KMS-11 (cell line): ENCODE results near the gene CELF2.

Source experiments
- H2AFZ ChIP-seq: fragments of 200-600 bp; sonication (generic); 2 replicates; pipeline ENCODE4 v1.6.1; 2016; ENCODE audit warnings: antibody characterized with exemption, mixed run types, low read depth
- H3K27ac ChIP-seq: fragments of 200-600 bp; sonication (generic); 2 replicates; pipeline ENCODE4 v1.6.1; 2016; ENCODE audit warnings: mild to moderate bottlenecking, mixed run types
- H3K27me3 ChIP-seq: fragments of 200-600 bp; sonication (generic); 2 replicates; pipeline ENCODE4 v1.6.1; 2017; ENCODE audit warnings: mild to moderate bottlenecking, low read depth, mixed run types, moderate library complexity; ENCODE audit not compliant: insufficient read depth
- H3K36me3 ChIP-seq: fragments of 200-600 bp; sonication (generic); 2 replicates; pipeline ENCODE4 v1.6.1; 2017; ENCODE audit warnings: mild to moderate bottlenecking, mixed run types; ENCODE audit not compliant: insufficient read depth
- H3K4me1 ChIP-seq: fragments of 200-600 bp; sonication (generic); 2 replicates; pipeline ENCODE4 v1.6.1; 2016; ENCODE audit warnings: mild to moderate bottlenecking, low read depth, mixed run types; ENCODE audit not compliant: poor library complexity, severe bottlenecking
- H3K4me2 ChIP-seq: fragments of 200-600 bp; sonication (generic); 2 replicates; pipeline ENCODE4 v1.7.0; 2016; ENCODE audit warnings: mild to moderate bottlenecking, mixed run types
- H3K4me3 ChIP-seq: fragments of 200-600 bp; sonication (generic); IDR thresholded peaks from 2 replicates; pipeline ENCODE4 v1.6.1; 2017; ENCODE audit warnings: low read depth, low read length, mixed read lengths; ENCODE audit not compliant: insufficient read depth
- H3K79me2 ChIP-seq: fragments of 200-600 bp; sonication (generic); 2 replicates; pipeline ENCODE4 v1.6.1; 2016; ENCODE audit warnings: low read depth, mixed run types; ENCODE audit not compliant: insufficient read depth
- H3K9ac ChIP-seq: fragments of 200-600 bp; sonication (generic); 2 replicates; pipeline ENCODE4 v1.6.1; 2016; ENCODE audit warnings: mild to moderate bottlenecking, mixed run types
- H4K20me1 ChIP-seq: fragments of 200-600 bp; sonication (generic); 2 replicates; pipeline ENCODE4 v1.6.1; 2016; ENCODE audit warnings: mild to moderate bottlenecking, mixed run types; ENCODE audit not compliant: insufficient read depth
- TF ChIP-seq, protein P1 (sequence below): fragments of 200-600 bp; sonication (generic); conservative IDR thresholded peaks from 2 replicates; pipeline ENCODE4 v1.6.1; 2017; ENCODE audit warnings: low read depth, mild to moderate bottlenecking, antibody characterized with exemption, low read length, moderate library complexity, mixed read lengths

The CELF2 gene

GRCh38 chr10:11159543-11160215 is 142.0 kb downstream of the CELF2 start:
- Histone ChIP-seq H3K4me3 (no peak overlapping the region), H3K79me2 (no peaks in the 10 kb centered on the region; the same call in 1 of the 2 replicates), H3K27ac (no peak overlapping the region), H3K4me2 (no peak overlapping the region), H3K36me3 (no peaks in the 10 kb centered on the region), H3K27me3 (no peaks in the 10 kb centered on the region), H3K9ac (no peak overlapping the region), H4K20me1 (no peaks in the 10 kb centered on the region), H2AFZ (no peak overlapping the region), H3K4me1 (peaks cover 30% of the 10 kb centered on the region)
- TF ChIP-seq, protein P1, sequence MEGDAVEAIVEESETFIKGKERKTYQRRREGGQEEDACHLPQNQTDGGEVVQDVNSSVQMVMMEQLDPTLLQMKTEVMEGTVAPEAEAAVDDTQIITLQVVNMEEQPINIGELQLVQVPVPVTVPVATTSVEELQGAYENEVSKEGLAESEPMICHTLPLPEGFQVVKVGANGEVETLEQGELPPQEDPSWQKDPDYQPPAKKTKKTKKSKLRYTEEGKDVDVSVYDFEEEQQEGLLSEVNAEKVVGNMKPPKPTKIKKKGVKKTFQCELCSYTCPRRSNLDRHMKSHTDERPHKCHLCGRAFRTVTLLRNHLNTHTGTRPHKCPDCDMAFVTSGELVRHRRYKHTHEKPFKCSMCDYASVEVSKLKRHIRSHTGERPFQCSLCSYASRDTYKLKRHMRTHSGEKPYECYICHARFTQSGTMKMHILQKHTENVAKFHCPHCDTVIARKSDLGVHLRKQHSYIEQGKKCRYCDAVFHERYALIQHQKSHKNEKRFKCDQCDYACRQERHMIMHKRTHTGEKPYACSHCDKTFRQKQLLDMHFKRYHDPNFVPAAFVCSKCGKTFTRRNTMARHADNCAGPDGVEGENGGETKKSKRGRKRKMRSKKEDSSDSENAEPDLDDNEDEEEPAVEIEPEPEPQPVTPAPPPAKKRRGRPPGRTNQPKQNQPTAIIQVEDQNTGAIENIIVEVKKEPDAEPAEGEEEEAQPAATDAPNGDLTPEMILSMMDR = no peak

DNA sequence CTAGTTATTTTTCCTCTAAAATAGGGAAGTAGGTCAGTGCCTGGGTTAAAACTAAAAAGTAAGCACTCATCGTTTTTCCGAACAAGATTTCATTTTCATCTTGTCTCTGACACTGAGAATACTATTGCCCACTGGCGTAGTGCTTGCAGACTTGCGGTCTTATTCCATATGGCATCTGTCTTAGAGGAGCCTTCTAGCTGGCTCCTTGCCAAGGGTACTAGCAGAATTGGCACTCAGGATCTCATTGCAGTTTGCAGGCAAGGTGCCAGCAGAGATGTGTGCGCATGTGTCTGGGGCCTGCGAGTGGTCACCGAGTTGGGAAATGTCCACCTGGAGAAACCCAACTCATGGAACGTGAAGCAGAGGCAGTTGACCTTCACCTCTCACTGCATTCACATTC is 143.4 kb downstream of the CELF2 start:
- no peak overlapping the region for H3K27ac ChIP-seq
- H3K4me2 ChIP-seq = no peak overlapping the region
- H4K20me1 ChIP-seq = no peaks in the 10 kb centered on the region
- H2AFZ ChIP-seq = no peak overlapping the region
- no peaks in the 10 kb centered on the region for H3K36me3 ChIP-seq
- TF ChIP-seq, protein P1 = no peak
- H3K4me3 ChIP-seq = no peak overlapping the region
- no peaks in the 10 kb centered on the region for H3K27me3 ChIP-seq
- no peak overlapping the region for H3K9ac ChIP-seq
- H3K4me1 ChIP-seq = peaks cover 30% of the 10 kb centered on the region
- peaks cover 4% of the 10 kb centered on the region; the same call in 1 of the 2 replicates for H3K79me2 ChIP-seq

- H3K4me2 ChIP-seq = peak overlapping the region; percentile 50; the same call in 1 of the 2 replicates
- H3K4me3 ChIP-seq = no peak overlapping the region
- H3K79me2 ChIP-seq = peaks cover 12% of the 10 kb centered on the region
- TF ChIP-seq, protein P1 = no peak
- H3K4me1 ChIP-seq = peaks cover 37% of the 10 kb centered on the region
- no peaks in the 10 kb centered on the region for H3K36me3 ChIP-seq
- no peak overlapping the region for H3K27ac ChIP-seq
- no peaks in the 10 kb centered on the region for H4K20me1 ChIP-seq
- H2AFZ ChIP-seq = no peak overlapping the region
- H3K9ac ChIP-seq = no peak overlapping the region
- no peaks in the 10 kb centered on the region for H3K27me3 ChIP-seq
Observed at GRCh38 chr10:11161910-11162309, 144.2 kb downstream of the CELF2 start.

DNA sequence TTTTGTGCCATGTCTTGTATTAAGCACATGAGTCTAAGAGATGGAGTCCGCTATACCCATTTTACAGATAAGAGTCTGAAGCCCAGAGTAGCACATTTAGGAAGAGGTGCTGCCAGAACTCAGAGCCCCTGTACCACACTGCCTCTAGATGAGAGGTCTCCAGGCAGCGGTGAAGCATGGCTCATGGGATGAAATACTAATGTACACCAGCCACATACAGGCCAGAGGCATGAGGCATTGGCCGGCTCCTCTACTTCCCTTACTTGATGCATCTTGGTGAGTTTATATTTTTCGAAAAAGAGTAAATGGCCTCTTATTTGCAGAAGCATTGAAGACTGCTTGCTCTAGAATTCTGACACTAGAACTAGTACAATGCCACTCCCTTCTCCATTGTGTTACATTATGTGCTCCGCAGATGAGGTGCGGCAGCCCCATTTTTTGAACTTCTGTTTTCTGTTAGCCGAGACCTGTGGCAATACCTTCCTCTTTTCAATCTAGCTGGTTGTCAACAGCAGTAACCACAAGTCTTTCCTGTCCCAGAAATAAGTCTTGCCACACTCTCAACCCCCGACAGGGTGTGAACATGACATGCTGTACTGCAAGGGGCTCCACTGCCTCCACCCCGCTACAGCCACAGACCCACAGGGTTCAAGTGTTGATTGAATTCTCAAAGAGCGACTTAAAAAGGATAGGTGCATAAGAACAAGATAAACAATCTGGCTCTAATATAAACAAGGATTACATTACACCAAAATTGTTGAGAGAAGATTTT is 145.3 kb downstream of the CELF2 start:
- no peak overlapping the region for H3K4me3 ChIP-seq
- H3K79me2 ChIP-seq = peaks cover 23% of the 10 kb centered on the region
- peak overlapping the region; percentile 72; the same call in 1 of the 2 replicates for H3K9ac ChIP-seq
- TF ChIP-seq, protein P1 = peak; percentile 27; the same call in 1 of the 2 replicates
- peak overlapping the region; percentile 64 for H3K27ac ChIP-seq
- no peaks in the 10 kb centered on the region for H4K20me1 ChIP-seq
- H3K27me3 ChIP-seq = no peaks in the 10 kb centered on the region
- no peaks in the 10 kb centered on the region for H3K36me3 ChIP-seq
- H3K4me1 ChIP-seq = peaks cover 48% of the 10 kb centered on the region
- H3K4me2 ChIP-seq = peak overlapping the region; percentile 50
- H2AFZ ChIP-seq = peak overlapping the region; percentile 86; the same call in 1 of the 2 replicates
